Measurements from ENCODE around the gene PMFBP1. TPM values are rescaled to one million over a fixed set of nuclear protein-coding genes. Genes with fewer than 3 reads are reported as not detected.

Gene PMFBP1
- total RNA-seq, 1 experiment from 2014 or later: 2.7 TPM

- Histone ChIP-seq H3K56ac (ENCODE audit: insufficient read length, low read depth, low read length) (no peak overlapping the region), H3K27ac (ENCODE audit: insufficient read length, low read depth, low read length) (no peak overlapping the region), H2BK5ac (ENCODE audit: insufficient read length, low read length) (no peak overlapping the region), H3K9me3 (ENCODE audit: control insufficient read depth, low read depth, low read length) (no peaks in the 10 kb centered on the region), H3K18ac (ENCODE audit: insufficient read length, low read depth, low read length) (no peak overlapping the region), H3K23ac (ENCODE audit: insufficient read length, low read depth, low read length) (no peak overlapping the region), H2BK120ac (ENCODE audit: low read depth, low read length, poor library complexity, severe bottlenecking) (no peak overlapping the region), H2AFZ (ENCODE audit: low read length) (no peak overlapping the region), H3K4me2 (ENCODE audit: insufficient read depth, insufficient read length, low read length) (no peak overlapping the region), H4K8ac (replicated peaks; ENCODE audit: insufficient read length, low read depth, low read length) (no peak overlapping the region), H3K4me1 (ENCODE audit: insufficient read depth, low read length) (no peaks in the 10 kb centered on the region), H4K20me1 (ENCODE audit: control insufficient read depth, insufficient read depth, insufficient read length) (no peaks in the 10 kb centered on the region), H2BK12ac (ENCODE audit: insufficient read length, low read depth, low read length) (no peak overlapping the region), H3K14ac (ENCODE audit: insufficient read depth, low read length) (no peak overlapping the region), H3K23me2 (ENCODE audit: insufficient read length, low read depth, low read length, poor library complexity, severe bottlenecking) (no peaks in the 10 kb centered on the region), H2AK5ac (ENCODE audit: insufficient read length, low read length) (no peak overlapping the region), H3K9ac (ENCODE audit: extremely low read depth, insufficient read length, low read length) (no peak overlapping the region), H3T11ph (ENCODE audit: low read length) (no peak overlapping the region), H3K27me3 (ENCODE audit: insufficient read depth, low read length) (no peaks in the 10 kb centered on the region), H4K5ac (ENCODE audit: insufficient read length, low read depth, low read length) (no peak overlapping the region), H3K4ac (ENCODE audit: low read depth, low read length) (no peak overlapping the region), H3K79me1 (ENCODE audit: insufficient read depth, low read depth, low read length, poor library complexity, severe bottlenecking) (no peaks in the 10 kb centered on the region), H2BK20ac (ENCODE audit: low read depth, low read length, poor library complexity, severe bottlenecking) (no peak overlapping the region), H3K79me2 (ENCODE audit: insufficient read depth, low read length) (no peaks in the 10 kb centered on the region), H4K91ac (ENCODE audit: insufficient read length, low read depth, low read length) (no peak overlapping the region), H2BK15ac (ENCODE audit: low read depth, low read length) (no peak overlapping the region)
- no peak for DNase-seq
- peaks cover 19 to 58% (median 56%) of the 10 kb centered on the region in 3 experiments for H3K36me3 Mint-ChIP-seq (ENCODE audit: insufficient read depth in 1 of 3, low read depth in 3 of 3)
- TF ChIP-seq, protein P1, sequence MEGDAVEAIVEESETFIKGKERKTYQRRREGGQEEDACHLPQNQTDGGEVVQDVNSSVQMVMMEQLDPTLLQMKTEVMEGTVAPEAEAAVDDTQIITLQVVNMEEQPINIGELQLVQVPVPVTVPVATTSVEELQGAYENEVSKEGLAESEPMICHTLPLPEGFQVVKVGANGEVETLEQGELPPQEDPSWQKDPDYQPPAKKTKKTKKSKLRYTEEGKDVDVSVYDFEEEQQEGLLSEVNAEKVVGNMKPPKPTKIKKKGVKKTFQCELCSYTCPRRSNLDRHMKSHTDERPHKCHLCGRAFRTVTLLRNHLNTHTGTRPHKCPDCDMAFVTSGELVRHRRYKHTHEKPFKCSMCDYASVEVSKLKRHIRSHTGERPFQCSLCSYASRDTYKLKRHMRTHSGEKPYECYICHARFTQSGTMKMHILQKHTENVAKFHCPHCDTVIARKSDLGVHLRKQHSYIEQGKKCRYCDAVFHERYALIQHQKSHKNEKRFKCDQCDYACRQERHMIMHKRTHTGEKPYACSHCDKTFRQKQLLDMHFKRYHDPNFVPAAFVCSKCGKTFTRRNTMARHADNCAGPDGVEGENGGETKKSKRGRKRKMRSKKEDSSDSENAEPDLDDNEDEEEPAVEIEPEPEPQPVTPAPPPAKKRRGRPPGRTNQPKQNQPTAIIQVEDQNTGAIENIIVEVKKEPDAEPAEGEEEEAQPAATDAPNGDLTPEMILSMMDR (conservative IDR thresholded peaks at IDR 0.05): no peak
- H3K27me3 Mint-ChIP-seq (ENCODE audit: low read depth): no peaks in the 10 kb centered on the region
- H3K4me1 Mint-ChIP-seq: no peaks in the 10 kb centered on the region
- H3K4me3 Mint-ChIP-seq: no peak overlapping the region
- no CpG with 5 or more reads among the region's 19 CpGs for whole genome bisulfite sequencing (ENCODE audit: extremely low coverage, insufficient read length, low lambda C conversion rate)
- no peaks in the 10 kb centered on the region for H3K9me3 Mint-ChIP-seq
- no peak overlapping the region; a peak in 1 of 7 replicates for H3K27ac Mint-ChIP-seq
These were observed 60.1 kb downstream of the PMFBP1 start for GRCh38 chr16:72111657-72112451.
